ENCODE results near the gene USP47. TPM values are rescaled to one million over a fixed set of nuclear protein-coding genes. Genes with fewer than 3 reads are reported as not detected.

USP47 gene
- total RNA-seq, 1 donor from 2014 or later, result 48.1 TPM

DNA sequence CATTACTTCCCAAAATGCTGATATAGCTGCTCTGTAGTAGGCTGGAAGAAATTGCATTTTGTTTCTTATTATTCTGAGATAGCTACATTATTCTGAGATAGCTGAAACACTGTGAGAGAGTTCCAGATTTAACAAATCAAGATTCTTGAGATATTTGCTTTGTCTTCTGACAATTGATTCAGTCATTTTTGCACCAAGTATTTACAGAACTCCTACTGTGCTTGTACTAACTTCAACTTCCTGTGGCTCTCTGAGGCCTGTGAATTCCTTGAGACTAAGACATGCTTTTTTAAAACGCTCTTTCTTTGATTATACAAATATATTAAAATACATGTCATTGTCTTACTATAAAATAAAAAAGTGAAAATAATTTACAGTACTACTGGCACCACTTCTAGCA is 52.7 kb downstream of the USP47 start:
- Histone ChIP-seq H3K4me1 (peaks cover 10% of the 10 kb centered on the region), H3K9me3 (no peaks in the 10 kb centered on the region), H3K27me3 (no peaks in the 10 kb centered on the region), H3K36me3 (peaks cover 38% of the 10 kb centered on the region), H3K27ac (no peak overlapping the region), H3K4me3 (no peak overlapping the region)
- DNase-seq, result no peak
- intact Hi-C loops (cut with DNase I), result no loop called here
- TF ChIP-seq, protein P1, sequence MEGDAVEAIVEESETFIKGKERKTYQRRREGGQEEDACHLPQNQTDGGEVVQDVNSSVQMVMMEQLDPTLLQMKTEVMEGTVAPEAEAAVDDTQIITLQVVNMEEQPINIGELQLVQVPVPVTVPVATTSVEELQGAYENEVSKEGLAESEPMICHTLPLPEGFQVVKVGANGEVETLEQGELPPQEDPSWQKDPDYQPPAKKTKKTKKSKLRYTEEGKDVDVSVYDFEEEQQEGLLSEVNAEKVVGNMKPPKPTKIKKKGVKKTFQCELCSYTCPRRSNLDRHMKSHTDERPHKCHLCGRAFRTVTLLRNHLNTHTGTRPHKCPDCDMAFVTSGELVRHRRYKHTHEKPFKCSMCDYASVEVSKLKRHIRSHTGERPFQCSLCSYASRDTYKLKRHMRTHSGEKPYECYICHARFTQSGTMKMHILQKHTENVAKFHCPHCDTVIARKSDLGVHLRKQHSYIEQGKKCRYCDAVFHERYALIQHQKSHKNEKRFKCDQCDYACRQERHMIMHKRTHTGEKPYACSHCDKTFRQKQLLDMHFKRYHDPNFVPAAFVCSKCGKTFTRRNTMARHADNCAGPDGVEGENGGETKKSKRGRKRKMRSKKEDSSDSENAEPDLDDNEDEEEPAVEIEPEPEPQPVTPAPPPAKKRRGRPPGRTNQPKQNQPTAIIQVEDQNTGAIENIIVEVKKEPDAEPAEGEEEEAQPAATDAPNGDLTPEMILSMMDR (IDR thresholded peaks at IDR 0.05), result no peak
- no peak for ATAC-seq

DNA sequence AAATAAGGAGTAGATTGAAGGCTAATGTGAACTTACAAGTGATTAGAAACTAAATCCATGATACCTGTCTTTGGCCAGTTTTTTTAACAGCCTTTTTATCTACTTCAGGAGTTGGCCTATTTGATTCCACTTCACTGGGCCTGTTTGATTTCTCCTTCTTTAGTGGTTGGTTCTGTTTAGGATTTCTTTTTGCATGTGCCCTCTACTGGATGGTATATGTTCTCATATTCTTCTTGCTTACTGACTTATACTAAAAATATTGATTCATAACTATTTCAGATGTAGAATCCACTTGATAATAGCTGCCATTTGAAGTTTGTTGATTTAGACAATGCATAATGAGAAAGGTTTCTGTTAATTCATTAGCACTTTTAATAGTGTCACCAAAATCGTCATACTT is 53.9 kb downstream of the USP47 start:
- ATAC-seq (no peak), DNase-seq (no peak)
- Histone ChIP-seq H3K4me1 (peaks cover 10% of the 10 kb centered on the region), H3K9me3 (no peaks in the 10 kb centered on the region), H3K27me3 (no peaks in the 10 kb centered on the region), H3K4me3 (no peak overlapping the region), H3K36me3 (peaks cover 38% of the 10 kb centered on the region), H3K27ac (no peak overlapping the region)
- TF ChIP-seq, protein P1 (IDR thresholded peaks at IDR 0.05), result no peak
- intact Hi-C loops (cut with DNase I), result no loop called here

DNA sequence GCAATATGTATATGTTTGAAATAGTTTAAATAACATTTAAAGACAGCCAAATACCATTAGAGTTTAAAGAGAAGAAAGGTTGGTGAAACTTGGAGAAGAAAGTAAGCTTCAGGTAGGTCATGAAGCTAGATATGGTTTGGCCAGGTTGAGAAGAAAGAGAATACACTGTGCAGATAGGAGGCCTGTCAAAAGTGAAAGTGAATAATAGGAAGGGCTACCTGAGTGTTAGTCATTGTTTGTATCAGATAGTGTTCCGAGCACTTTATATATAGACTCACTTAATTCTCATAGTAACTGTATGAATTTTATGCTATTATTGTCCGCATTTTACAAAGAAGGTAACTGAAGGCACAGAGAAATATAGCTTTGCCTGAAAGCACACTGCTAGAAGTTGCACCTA is 56.9 kb downstream of the USP47 start:
- no peak overlapping the region for H3K4me3 ChIP-seq
- intact Hi-C loops (cut with DNase I), result no loop called here
- peaks cover 10% of the 10 kb centered on the region for H3K4me1 ChIP-seq
- no peak for DNase-seq
- no peaks in the 10 kb centered on the region for H3K27me3 ChIP-seq
- no peak overlapping the region for H3K27ac ChIP-seq
- no peaks in the 10 kb centered on the region for H3K9me3 ChIP-seq
- H3K36me3 ChIP-seq, result peaks cover 24% of the 10 kb centered on the region
- TF ChIP-seq, protein P1 (IDR thresholded peaks at IDR 0.05), result no peak
- ATAC-seq, result peak; percentile 43

DNA sequence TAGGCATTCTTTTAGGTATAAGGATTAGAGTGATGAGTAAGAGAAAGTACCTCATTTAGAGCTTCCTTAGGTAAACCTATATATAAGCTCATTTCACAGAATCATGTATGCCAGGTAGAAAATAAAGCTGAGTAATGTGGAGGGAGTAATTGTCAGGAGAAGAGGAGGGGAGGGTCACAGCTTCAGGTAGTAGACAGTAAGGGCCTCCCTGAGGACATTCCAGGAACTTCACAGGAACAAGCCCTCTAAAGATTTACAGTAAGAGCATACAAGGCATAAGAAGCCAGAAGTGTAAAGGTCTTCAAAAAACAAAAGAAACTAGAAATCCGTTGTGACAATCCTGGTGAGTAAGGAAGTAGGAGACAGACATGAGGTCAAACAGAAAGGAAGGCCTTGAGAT is 57.6 kb downstream of the USP47 start:
- H3K36me3 ChIP-seq, result peaks cover 31% of the 10 kb centered on the region
- peak; percentile 56 for ATAC-seq
- TF ChIP-seq, protein P1 (IDR thresholded peaks at IDR 0.05), result peak; percentile 22
- H3K4me1 ChIP-seq, result peaks cover 4% of the 10 kb centered on the region
- no peak overlapping the region for H3K4me3 ChIP-seq
- no peaks in the 10 kb centered on the region for H3K9me3 ChIP-seq
- no peak overlapping the region for H3K27ac ChIP-seq
- intact Hi-C loops (cut with DNase I), result no loop called here
- H3K27me3 ChIP-seq, result no peaks in the 10 kb centered on the region
- DNase-seq, result no peak

DNA sequence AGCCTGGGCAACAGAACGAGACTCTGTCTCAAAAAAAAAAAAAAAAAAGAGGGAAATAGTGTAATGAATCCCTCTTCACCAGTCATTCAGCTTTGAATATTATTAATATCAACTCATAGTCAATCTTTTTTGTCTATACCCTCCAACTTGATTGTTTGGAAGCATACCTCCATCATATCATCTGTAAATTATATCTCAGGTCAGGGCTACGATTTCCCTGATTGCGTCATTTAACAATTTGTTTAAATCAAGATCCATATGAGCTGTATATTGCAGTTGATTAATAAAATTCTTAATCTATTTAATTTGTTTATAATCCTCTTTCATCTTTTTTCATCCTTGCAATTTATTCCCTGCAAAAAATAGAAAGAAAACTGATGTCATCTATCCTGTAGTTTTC is 60.2 kb downstream of the USP47 start:
- Histone ChIP-seq H3K36me3 (peaks cover 53% of the 10 kb centered on the region), H3K27ac (no peak overlapping the region), H3K27me3 (no peaks in the 10 kb centered on the region), H3K4me1 (no peaks in the 10 kb centered on the region), H3K4me3 (no peak overlapping the region), H3K9me3 (no peaks in the 10 kb centered on the region)
- no peak for ATAC-seq
- DNase-seq, result no peak
- intact Hi-C loops (cut with DNase I), result no loop called here
- TF ChIP-seq, protein P1 (IDR thresholded peaks at IDR 0.05), result no peak

DNA sequence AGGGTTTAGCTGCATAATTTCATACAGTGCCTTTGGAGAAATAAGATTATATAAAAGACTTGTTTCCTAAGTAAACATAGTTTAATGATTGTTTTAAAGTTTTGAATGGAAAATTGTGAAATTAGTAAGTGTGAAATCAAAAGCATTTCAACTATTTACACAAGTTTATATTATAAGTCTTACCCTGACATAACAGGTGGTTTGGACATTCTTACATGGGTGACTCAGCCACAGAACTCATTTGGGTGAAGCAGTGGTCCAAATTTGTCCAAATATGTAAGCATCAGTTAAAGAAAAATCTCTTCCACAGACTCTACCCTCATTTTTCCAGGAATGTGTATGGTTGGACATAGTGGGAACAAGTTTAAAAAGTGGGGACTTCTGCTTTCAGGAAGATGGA is 68.0 kb downstream of the USP47 start:
- no peak overlapping the region for H3K4me3 ChIP-seq
- H3K27me3 ChIP-seq, result no peaks in the 10 kb centered on the region
- no peaks in the 10 kb centered on the region for H3K4me1 ChIP-seq
- H3K9me3 ChIP-seq, result no peaks in the 10 kb centered on the region
- DNase-seq (no peak), ATAC-seq (no peak)
- intact Hi-C loops (cut with DNase I), result loop anchor here (10.0 kb wide), 1 partner anchor 135 kb away; no protein-coding TSS in a partner anchor
- TF ChIP-seq, protein P1 (IDR thresholded peaks at IDR 0.05), result no peak
- peaks cover 41% of the 10 kb centered on the region for H3K36me3 ChIP-seq
- H3K27ac ChIP-seq, result no peak overlapping the region

All from upper lobe of right lung (tissue), 1 donor.